K562 (cell line): ENCODE measurements around the gene FOXRED2. TPM values are rescaled to one million over a fixed set of nuclear protein-coding genes. Genes with fewer than 3 reads are reported as not detected.
A peak's percentile ranks its signal among the peaks of the same experiment; 100 is the strongest.

Experiments used
- DIDO1 ChIP-seq: fragments of 450-650 bp; IDR thresholded peaks from 2 replicates; pipeline ENCODE4 v1.6.1; 2016; ENCODE audit warnings: low read depth, missing biosample characterization, missing genetic modification characterization
- ETS2 ChIP-seq: IDR thresholded peaks from 2 replicates; pipeline ENCODE4 v1.6.1; 2016; ENCODE audit warnings: borderline replicate concordance, missing genetic modification characterization, mild to moderate bottlenecking, moderate library complexity, missing compliant biosample characterization; ENCODE audit not compliant: poor library complexity, severe bottlenecking
- FOSL1 ChIP-seq: fragments of 200-800 bp; sonication (Bioruptor generic); conservative IDR thresholded peaks from 2 replicates; pipeline ENCODE4 v1.6.1; 2016; ENCODE audit warnings: missing genetic modification characterization, missing compliant biosample characterization
- FOXJ2 ChIP-seq: fragments of 200-800 bp; sonication (Bioruptor generic); IDR thresholded peaks from 2 replicates; pipeline ENCODE4 v1.6.1; 2016; ENCODE audit warnings: missing genetic modification characterization, missing compliant biosample characterization
- GABPA ChIP-seq: fragments of 200-800 bp; sonication (Bioruptor generic); conservative IDR thresholded peaks from 2 replicates; pipeline ENCODE4 v1.6.1; 2016; ENCODE audit warnings: low read depth, missing genetic modification characterization, missing compliant biosample characterization
- HMG20B ChIP-seq: fragments of 250-450 bp; sonication (Bioruptor Pico); IDR thresholded peaks from 2 replicates; pipeline ENCODE4 v1.5.0; 2021; ENCODE audit warnings: mild to moderate bottlenecking
- ILK ChIP-seq: fragments of 450-650 bp; IDR thresholded peaks from 2 replicates; pipeline ENCODE4 v1.6.1; 2016; ENCODE audit warnings: missing genetic modification characterization, low read depth, mild to moderate bottlenecking, missing compliant biosample characterization, moderate library complexity, borderline replicate concordance
- MIER1 ChIP-seq: fragments of 450-650 bp; IDR thresholded peaks from 2 replicates; pipeline ENCODE4 v1.6.1; 2016; ENCODE audit warnings: antibody characterized with exemption, mild to moderate bottlenecking, low read depth
- MTA3 ChIP-seq: fragments of 450-650 bp; formaldehyde crosslinking; IDR thresholded peaks from 2 replicates; pipeline ENCODE4 v1.6.1; 2017; ENCODE audit warnings: mild to moderate bottlenecking, borderline replicate concordance
- NFE2 ChIP-seq: IDR thresholded peaks from 2 replicates; pipeline ENCODE4 v1.6.1; 2014; ENCODE audit warnings: antibody characterized with exemption, low read depth
- NR2C1 ChIP-seq, 2 experiments: fragments of 450-650 bp; IDR thresholded peaks; 2 replicates each; pipeline ENCODE4 v1.6.1; 2017; ENCODE audit warnings: mild to moderate bottlenecking in 2 of 2, antibody characterized with exemption in 1 of 2, inconsistent platforms in 1 of 2, missing compliant biosample characterization in 1 of 2, missing genetic modification characterization in 1 of 2
- POLR3G ChIP-seq: IDR thresholded peaks from 2 replicates; pipeline ENCODE4 v1.6.1; 2011; ENCODE audit not compliant: insufficient read length, insufficient replicate concordance; ENCODE audit errors: extremely low read depth
- PTRF ChIP-seq: fragments of 450-650 bp; IDR thresholded peaks from 2 replicates; pipeline ENCODE4 v1.6.1; 2016; ENCODE audit warnings: mild to moderate bottlenecking, missing genetic modification characterization, missing compliant biosample characterization
- RB1 ChIP-seq: fragments of 450-650 bp; IDR thresholded peaks from 2 replicates; pipeline ENCODE4 v1.6.1; 2017; ENCODE audit warnings: low read depth, mild to moderate bottlenecking
- SIN3B ChIP-seq: fragments of 450-650 bp; IDR thresholded peaks from 2 replicates; pipeline ENCODE4 v1.6.1; 2017; ENCODE audit warnings: low read depth, mild to moderate bottlenecking, moderate library complexity
- STAT5B ChIP-seq: fragments of 250-450 bp; sonication (Bioruptor Pico); IDR thresholded peaks from 2 replicates; pipeline ENCODE4 v1.8.0; 2021; ENCODE audit warnings: mild to moderate bottlenecking, inconsistent platforms
- TAF9B ChIP-seq: fragments of 450-650 bp; IDR thresholded peaks from 2 replicates; pipeline ENCODE4 v1.6.1; 2018; ENCODE audit warnings: mild to moderate bottlenecking; ENCODE audit not compliant: partially characterized antibody
- TCF7L2 ChIP-seq: fragments of 150-350 bp; IDR thresholded peaks from 2 replicates; pipeline ENCODE4 v1.6.1; 2016; ENCODE audit warnings: low read depth, mild to moderate bottlenecking, low read length, moderate library complexity
- ZKSCAN1 ChIP-seq: fragments of 150-350 bp; IDR thresholded peaks from 2 replicates; pipeline ENCODE4 v1.6.1; 2016; ENCODE audit warnings: low read depth, low read length
- ZNF584 ChIP-seq: fragments of 200-800 bp; sonication (Bioruptor generic); IDR thresholded peaks from 2 replicates; pipeline ENCODE4 v1.6.1; 2016; ENCODE audit warnings: low read depth, mild to moderate bottlenecking, missing genetic modification characterization, missing compliant biosample characterization
- polyA plus RNA-seq, 8 experiments: library from polyadenylated mRNA; depleted of rRNA in 4 of 8; stranded (reverse) in 5 of 8; unstranded in 3 of 8; fragments of >200 nt; fragmentation: Nextera tagmentation in 2 of 8; fragmentation: Illumina TruSeq in 1 of 8; extraction: Ambion mirVana in 2 of 8; extraction: Trizol in 1 of 8; gene quantifications; 2 replicates each; pipeline versions ENCODE4 v1.2.1 to v1.2.3, GENCODE V29; 2011 to 2014; ENCODE audit warnings: inconsistent platforms in 1 of 8, missing spikeins in 1 of 8
- total RNA-seq, 7 experiments: library from RNA; depleted of rRNA in 6 of 7; stranded (reverse); fragments of >200 nt in 6 of 7; fragmentation: Illumina TruSeq in 2 of 7; extraction: Trizol in 2 of 7; gene quantifications; 2 replicates each; pipeline versions ENCODE4 v1.2.1 to v1.2.3, GENCODE V29; 2011 to 2021; ENCODE audit warnings: low replicate concordance in 1 of 7
- TF ChIP-seq, protein P1 (sequence below): sonication (generic); formaldehyde crosslinking; IDR thresholded peaks from 2 replicates; pipeline ENCODE4 v1.5.0; 2020; ENCODE audit warnings: missing genetic modification reagents
- TF ChIP-seq, protein P2 (sequence below): sonication (generic); IDR thresholded peaks from 2 replicates; pipeline ENCODE4 v1.6.1; 2016
- TF ChIP-seq, protein P3 (sequence below): fragments of 200-800 bp; sonication (Bioruptor generic); IDR thresholded peaks from 2 replicates; pipeline ENCODE4 v1.6.1; 2017; ENCODE audit warnings: missing genetic modification characterization, missing compliant biosample characterization
- TF ChIP-seq, protein P4 (sequence below): fragments of 250-450 bp; sonication (Bioruptor Pico); IDR thresholded peaks from 2 replicates; pipeline ENCODE4 v1.4.0; 2020

The FOXRED2 gene
- total and polyA plus RNA-seq, 9 of the 15 experiments (the other 6 are each of a cell fraction or from before 2014, with no cell fraction given): 2.8 to 48.4 (median 7.8) TPM

DNA sequence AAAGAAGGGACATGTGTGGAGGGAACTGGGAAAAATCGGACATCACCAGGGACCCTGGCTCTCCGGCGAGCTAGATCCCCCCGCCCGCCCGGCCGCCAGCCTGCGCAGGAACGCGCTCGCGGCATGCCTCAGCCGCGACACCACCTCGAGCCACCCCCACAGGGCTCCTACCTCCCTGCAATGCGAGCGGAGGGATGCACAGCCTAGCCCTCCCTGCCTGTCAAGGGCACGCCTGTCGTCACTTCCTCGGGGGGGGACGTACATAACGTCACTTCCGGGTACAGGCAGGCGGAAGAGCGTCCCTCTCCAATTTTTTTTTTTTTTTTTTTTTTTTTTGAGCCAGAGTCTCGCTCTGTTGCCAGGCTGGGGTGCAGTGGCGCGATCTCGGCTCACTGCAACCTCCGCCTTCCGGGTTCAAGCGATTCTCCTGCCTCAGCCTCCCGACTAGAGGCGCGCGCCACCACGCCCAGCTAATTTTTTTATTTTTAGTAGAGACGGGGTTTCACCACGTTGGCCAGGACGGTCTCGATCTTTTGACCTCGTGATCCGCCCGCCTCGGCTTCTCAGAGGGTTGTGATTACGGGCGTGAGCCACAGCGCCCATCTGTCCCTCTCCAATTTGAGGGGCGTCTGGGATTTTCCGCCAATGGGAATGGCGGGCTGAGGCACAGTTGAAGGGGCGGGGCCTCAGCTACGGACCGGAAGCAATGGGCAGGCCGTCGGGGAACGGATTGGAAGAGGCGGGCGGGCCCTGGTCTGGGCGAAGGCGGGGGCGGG, 25.3 kb downstream of the FOXRED2 start, which contains the start of gene TXN2 (continued):
- TF ChIP-seq FOXJ2 (tag) (0 out of 2 replicates have a peak, but pooled peaks have one; percentile 20), NR2C1 (IDR thresholded peaks at IDR 0.05) (peak; percentile 12; the same call in 1 of the 2 replicates), NR2C1 (tag; IDR thresholded peaks at IDR 0.05) (no peak), ILK (tag) (no peak), POLR3G (no peak), ZKSCAN1 (0 out of 2 replicates have a peak, but pooled peaks have one; percentile 13), DIDO1 (peak; percentile 84; the same call in 1 of the 2 replicates), ETS2 (no peak), FOSL1 (tag) (0 out of 2 replicates have a peak, but pooled peaks have one; percentile 24), GABPA (tag) (peak; percentile 97), NFE2 (no peak), PTRF (tag) (no peak), SIN3B (peak; percentile 93), TAF9B (peak; percentile 70), HMG20B (CRISPR knock-in tag) (0 out of 2 replicates have a peak, but pooled peaks have one; percentile 30), MTA3 (peak; percentile 74; the same call in 1 of the 2 replicates), TCF7L2 (no peak), MIER1 (no peak), ZNF584 (no peak), RB1 (0 out of 2 replicates have a peak, but pooled peaks have one; percentile 13), STAT5B (CRISPR knock-in tag) (no peak)
- TF ChIP-seq, protein P1, sequence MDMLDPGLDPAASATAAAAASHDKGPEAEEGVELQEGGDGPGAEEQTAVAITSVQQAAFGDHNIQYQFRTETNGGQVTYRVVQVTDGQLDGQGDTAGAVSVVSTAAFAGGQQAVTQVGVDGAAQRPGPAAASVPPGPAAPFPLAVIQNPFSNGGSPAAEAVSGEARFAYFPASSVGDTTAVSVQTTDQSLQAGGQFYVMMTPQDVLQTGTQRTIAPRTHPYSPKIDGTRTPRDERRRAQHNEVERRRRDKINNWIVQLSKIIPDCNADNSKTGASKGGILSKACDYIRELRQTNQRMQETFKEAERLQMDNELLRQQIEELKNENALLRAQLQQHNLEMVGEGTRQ (CRISPR knock-in tag): no peak
- TF ChIP-seq, protein P2, sequence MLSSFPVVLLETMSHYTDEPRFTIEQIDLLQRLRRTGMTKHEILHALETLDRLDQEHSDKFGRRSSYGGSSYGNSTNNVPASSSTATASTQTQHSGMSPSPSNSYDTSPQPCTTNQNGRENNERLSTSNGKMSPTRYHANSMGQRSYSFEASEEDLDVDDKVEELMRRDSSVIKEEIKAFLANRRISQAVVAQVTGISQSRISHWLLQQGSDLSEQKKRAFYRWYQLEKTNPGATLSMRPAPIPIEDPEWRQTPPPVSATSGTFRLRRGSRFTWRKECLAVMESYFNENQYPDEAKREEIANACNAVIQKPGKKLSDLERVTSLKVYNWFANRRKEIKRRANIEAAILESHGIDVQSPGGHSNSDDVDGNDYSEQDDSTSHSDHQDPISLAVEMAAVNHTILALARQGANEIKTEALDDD: no peak
- TF ChIP-seq, protein P3, sequence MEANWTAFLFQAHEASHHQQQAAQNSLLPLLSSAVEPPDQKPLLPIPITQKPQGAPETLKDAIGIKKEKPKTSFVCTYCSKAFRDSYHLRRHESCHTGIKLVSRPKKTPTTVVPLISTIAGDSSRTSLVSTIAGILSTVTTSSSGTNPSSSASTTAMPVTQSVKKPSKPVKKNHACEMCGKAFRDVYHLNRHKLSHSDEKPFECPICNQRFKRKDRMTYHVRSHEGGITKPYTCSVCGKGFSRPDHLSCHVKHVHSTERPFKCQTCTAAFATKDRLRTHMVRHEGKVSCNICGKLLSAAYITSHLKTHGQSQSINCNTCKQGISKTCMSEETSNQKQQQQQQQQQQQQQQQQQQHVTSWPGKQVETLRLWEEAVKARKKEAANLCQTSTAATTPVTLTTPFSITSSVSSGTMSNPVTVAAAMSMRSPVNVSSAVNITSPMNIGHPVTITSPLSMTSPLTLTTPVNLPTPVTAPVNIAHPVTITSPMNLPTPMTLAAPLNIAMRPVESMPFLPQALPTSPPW (CRISPR knock-in tag): peak; percentile 98
- TF ChIP-seq, protein P4, sequence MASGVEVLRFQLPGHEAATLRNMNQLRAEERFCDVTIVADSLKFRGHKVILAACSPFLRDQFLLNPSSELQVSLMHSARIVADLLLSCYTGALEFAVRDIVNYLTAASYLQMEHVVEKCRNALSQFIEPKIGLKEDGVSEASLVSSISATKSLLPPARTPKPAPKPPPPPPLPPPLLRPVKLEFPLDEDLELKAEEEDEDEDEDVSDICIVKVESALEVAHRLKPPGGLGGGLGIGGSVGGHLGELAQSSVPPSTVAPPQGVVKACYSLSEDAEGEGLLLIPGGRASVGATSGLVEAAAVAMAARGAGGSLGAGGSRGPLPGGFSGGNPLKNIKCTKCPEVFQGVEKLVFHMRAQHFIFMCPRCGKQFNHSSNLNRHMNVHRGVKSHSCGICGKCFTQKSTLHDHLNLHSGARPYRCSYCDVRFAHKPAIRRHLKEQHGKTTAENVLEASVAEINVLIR (CRISPR knock-in tag): peak; percentile 89
